ENCODE measurements around the gene SPOCK2.

DNA sequence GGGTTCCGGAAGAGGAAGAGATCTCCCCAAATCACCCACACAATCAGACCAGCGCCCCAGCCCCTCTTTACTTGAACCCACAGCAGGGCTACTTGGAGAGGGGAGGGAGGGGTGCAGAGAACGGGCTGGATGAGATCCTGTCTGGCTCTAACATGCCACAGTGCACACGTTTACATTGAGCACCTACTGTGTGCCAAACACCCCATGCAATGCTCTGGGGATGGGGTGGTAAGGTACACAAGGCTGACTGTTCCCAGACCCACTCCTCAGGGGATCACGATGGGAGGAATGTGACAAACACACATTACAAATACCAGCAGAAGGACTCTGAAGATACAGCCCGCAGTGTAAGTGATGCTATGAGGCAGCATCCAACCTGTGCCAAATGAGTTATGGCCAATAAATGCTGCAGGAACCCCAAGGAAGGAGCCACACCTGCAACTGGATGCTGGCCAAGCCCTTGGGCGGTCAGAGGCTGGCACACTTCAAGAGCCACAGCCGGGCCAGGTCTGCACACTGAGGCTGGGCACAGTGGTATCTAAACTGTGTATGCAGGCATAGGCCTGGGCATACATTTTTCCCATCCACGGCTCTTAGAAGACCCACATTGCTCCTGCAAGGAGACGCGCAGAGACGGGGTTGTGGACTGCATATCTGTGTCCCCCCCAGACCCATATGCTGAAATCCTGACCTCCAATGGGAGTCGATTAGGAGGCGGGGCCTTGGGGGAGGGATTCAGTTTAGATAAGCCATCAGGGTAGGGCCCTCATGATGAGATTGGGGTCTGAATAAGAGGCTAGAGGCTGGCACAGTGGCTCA lies 6.4 kb downstream of the SPOCK2 start:
- TF ChIP-seq, protein P1, sequence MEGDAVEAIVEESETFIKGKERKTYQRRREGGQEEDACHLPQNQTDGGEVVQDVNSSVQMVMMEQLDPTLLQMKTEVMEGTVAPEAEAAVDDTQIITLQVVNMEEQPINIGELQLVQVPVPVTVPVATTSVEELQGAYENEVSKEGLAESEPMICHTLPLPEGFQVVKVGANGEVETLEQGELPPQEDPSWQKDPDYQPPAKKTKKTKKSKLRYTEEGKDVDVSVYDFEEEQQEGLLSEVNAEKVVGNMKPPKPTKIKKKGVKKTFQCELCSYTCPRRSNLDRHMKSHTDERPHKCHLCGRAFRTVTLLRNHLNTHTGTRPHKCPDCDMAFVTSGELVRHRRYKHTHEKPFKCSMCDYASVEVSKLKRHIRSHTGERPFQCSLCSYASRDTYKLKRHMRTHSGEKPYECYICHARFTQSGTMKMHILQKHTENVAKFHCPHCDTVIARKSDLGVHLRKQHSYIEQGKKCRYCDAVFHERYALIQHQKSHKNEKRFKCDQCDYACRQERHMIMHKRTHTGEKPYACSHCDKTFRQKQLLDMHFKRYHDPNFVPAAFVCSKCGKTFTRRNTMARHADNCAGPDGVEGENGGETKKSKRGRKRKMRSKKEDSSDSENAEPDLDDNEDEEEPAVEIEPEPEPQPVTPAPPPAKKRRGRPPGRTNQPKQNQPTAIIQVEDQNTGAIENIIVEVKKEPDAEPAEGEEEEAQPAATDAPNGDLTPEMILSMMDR (tag by site-specific recombination; IDR thresholded peaks at IDR 0.05) = no peak
- TF ChIP-seq KLF16 (tag by site-specific recombination; IDR thresholded peaks at IDR 0.05) (no peak), YY1 (tag by site-specific recombination; IDR thresholded peaks at IDR 0.05) (no peak), REPIN1 (tag by site-specific recombination; IDR thresholded peaks at IDR 0.05; ENCODE audit: low read depth) (no peak)
- TF ChIP-seq, protein P2, sequence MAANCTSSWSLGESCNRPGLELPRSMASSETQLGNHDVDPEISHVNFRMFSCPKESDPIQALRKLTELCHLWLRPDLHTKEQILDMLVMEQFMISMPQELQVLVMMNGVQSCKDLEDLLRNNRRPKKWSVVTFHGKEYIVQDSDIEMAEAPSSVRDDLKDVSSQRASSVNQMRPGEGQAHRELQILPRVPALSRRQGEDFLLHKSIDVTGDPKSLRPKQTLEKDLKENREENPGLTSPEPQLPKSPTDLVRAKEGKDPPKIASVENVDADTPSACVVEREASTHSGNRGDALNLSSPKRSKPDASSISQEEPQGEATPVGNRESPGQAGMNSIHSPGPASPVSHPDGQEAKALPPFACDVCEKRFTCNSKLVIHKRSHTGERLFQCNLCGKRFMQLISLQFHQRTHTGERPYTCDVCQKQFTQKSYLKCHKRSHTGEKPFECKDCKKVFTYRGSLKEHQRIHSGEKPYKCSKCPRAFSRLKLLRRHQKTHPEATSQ (tag by site-specific recombination; IDR thresholded peaks at IDR 0.05) = no peak
- TF ChIP-seq, protein P3, sequence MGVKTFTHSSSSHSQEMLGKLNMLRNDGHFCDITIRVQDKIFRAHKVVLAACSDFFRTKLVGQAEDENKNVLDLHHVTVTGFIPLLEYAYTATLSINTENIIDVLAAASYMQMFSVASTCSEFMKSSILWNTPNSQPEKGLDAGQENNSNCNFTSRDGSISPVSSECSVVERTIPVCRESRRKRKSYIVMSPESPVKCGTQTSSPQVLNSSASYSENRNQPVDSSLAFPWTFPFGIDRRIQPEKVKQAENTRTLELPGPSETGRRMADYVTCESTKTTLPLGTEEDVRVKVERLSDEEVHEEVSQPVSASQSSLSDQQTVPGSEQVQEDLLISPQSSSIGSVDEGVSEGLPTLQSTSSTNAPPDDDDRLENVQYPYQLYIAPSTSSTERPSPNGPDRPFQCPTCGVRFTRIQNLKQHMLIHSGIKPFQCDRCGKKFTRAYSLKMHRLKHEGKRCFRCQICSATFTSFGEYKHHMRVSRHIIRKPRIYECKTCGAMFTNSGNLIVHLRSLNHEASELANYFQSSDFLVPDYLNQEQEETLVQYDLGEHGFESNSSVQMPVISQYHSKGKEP (tag by site-specific recombination; IDR thresholded peaks at IDR 0.05) = no peak
